Esophagus squamous epithelium (tissue), 5 donors: ENCODE measurements around the gene TNIK. TPM values are rescaled to one million over a fixed set of nuclear protein-coding genes. Genes with fewer than 3 reads are reported as not detected.
A peak's percentile ranks its signal among the peaks of the same experiment; 100 is the strongest.

Experiments
- DNase-seq: peaks from one replicate; lab custom pipeline; 2025; lab: John Stamatoyannopoulos, UW
- H3K27ac ChIP-seq, 4 donors: fragments of 200-600 bp; sonication (generic); one replicate each; pipeline ENCODE4 v1.5.1; 2016 to 2019; ENCODE audit warnings: mild to moderate bottlenecking in 1 of 4
- H3K27me3 ChIP-seq, 4 donors: fragments of 200-600 bp; sonication (generic); 1 replicate in 3 of 4; 2 replicates in 1 of 4; pipeline versions ENCODE4 v1.5.1 to v1.6.0; 2017 to 2021; ENCODE audit warnings: antibody characterized with exemption in 1 of 4
- H3K36me3 ChIP-seq, 3 donors: fragments of 200-600 bp; sonication (generic); one replicate each; pipeline ENCODE4 v1.5.1; 2016 to 2019
- H3K4me1 ChIP-seq, 3 donors: fragments of 200-600 bp; sonication (generic); one replicate each; pipeline ENCODE4 v1.5.1; 2017 to 2019
- H3K4me3 ChIP-seq, 4 donors: fragments of 200-600 bp; sonication (generic); 1 replicate in 3 of 4; 2 replicates in 1 of 4; pipeline ENCODE4 v1.5.1; 2016 to 2019; ENCODE audit warnings: mild to moderate bottlenecking in 2 of 4, moderate library complexity in 1 of 4
- H3K9me3 ChIP-seq, 3 donors: fragments of 200-600 bp; sonication (generic); one replicate each; pipeline ENCODE4 v1.5.1; 2016 to 2019
- POLR2A ChIP-seq, 4 donors: fragments of 450-650 bp; IDR thresholded peaks; one replicate each; pipeline ENCODE4 v1.6.1; 2017; ENCODE audit warnings: antibody characterized with exemption in 4 of 4, mild to moderate bottlenecking in 4 of 4, moderate library complexity in 3 of 4
- WGBS, 2 donors: methylation state at CpG; one replicate each; pipeline ENCODE4 v1.1.5; 2018; 5-methylcytosine and 5-hydroxymethylcytosine counted together
- intact Hi-C: fragments of 100-400 bp; cut with DNase I; formaldehyde crosslinking; loops from one replicate; pipeline ENCODE4 v1.15.0; 2022
- total RNA-seq, 4 donors: library from RNA; depleted of rRNA; stranded (reverse); fragments of >200 nt; gene quantifications; one replicate each; pipeline ENCODE4 v1.1.0, GENCODE V29; 2016
- TF ChIP-seq, protein P1 (sequence below), 6 experiments: fragments of 450-650 bp in 4 of 6; fragments of 200-600 bp in 2 of 6; sonication (generic) in 2 of 6; IDR thresholded peaks; one replicate each; pipeline ENCODE4 v1.5.1; 2016 to 2019; ENCODE audit warnings: antibody characterized with exemption in 6 of 6, mild to moderate bottlenecking in 4 of 6, moderate library complexity in 4 of 6
- donor health status: DM: yes; HTN: yes; CAD: no.

Gene TNIK
- total RNA-seq, 4 donors from 2014 or later: 2.2 to 11.6 (median 4.7) TPM

DNA sequence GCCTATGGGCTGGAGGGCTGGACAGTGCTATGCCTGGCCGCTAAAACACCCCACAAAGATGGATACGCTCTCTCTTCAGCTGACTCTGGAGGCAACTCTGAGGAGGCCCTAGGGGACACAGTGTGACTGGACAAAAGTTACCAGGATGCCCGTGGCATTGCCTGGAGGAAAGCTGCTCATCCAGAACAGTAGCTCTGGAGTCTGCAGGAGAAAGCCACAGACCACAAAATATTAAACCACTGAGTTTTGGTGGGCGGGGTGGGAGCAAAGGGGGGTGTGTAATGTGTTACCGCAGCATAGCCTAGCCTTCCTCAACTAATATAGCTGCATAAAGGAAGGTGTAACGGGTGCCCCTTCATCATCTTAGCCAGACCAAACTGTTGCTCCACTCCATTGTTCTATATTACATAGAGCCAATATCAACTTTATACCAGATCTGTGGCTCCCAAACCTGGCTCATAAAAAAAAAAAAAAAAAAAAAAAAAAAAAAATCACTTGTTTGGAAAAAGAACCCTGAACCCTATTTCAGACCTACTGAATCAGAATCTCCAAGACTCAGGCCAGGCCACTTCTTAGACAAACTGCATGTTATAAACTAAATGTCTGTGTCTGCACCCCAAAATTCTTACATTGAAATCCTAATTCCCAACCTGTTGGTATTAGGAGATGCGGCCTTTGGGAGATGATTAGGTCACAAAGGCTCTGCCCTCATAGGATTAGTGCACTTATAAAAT, 132.6 kb downstream of the TNIK start:
- Histone ChIP-seq H3K27ac (peak overlapping the region in 1 of 4 donors; percentile 33), H3K9me3 (no peaks in the 10 kb centered on the region), H3K4me3 (no peak overlapping the region), H3K36me3 (no peaks in the 10 kb centered on the region), H3K4me1 (peaks cover 0 to 17% (median 3%) of the 10 kb centered on the region in 3 donors), H3K27me3 (no peaks in the 10 kb centered on the region)
- no peak for DNase-seq
- intact Hi-C loops: no loop called here
- TF ChIP-seq POLR2A (IDR thresholded peaks at IDR 0.05): no peak
- TF ChIP-seq, protein P1, sequence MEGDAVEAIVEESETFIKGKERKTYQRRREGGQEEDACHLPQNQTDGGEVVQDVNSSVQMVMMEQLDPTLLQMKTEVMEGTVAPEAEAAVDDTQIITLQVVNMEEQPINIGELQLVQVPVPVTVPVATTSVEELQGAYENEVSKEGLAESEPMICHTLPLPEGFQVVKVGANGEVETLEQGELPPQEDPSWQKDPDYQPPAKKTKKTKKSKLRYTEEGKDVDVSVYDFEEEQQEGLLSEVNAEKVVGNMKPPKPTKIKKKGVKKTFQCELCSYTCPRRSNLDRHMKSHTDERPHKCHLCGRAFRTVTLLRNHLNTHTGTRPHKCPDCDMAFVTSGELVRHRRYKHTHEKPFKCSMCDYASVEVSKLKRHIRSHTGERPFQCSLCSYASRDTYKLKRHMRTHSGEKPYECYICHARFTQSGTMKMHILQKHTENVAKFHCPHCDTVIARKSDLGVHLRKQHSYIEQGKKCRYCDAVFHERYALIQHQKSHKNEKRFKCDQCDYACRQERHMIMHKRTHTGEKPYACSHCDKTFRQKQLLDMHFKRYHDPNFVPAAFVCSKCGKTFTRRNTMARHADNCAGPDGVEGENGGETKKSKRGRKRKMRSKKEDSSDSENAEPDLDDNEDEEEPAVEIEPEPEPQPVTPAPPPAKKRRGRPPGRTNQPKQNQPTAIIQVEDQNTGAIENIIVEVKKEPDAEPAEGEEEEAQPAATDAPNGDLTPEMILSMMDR (IDR thresholded peaks at IDR 0.05): no peak
- WGBS, 2 donors: 84 to 85% methylated on average over 4 of the region's 7 CpGs

DNA sequence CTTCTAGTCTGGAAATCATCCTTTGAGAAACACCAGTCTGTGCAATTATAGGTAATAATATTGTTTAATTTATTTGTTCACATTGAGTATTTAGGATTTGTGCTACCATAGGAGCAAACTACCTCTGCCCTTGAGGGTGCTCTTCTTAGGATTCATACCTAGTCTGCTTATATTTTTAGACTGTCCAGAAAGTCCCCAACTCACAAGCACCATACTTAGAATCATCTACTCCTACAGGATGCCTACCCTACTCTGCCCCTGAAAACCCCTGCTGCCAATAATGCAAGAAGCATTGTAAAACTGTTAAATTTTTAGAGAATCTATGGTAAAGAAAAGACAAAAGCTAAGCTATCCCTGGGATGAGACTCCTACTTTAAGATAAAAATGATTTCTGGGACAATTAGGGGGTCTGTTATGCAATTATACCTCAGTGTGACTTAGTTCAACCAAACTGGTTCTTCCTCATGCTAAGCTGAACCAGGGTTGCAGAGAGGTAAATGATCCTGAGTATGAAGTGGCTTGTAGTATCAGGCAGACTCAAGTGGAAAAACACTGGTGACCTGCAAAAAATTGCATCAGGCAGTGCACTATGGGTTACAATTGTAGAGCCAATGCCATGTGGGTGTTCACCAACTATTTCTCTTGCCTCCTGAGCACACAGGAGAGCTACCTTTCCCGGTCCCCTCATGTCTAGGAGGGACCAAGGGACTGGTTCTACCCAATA, 133.3 kb downstream of the TNIK start:
- Histone ChIP-seq H3K4me1 (peaks cover 0 to 17% (median 3%) of the 10 kb centered on the region in 3 donors), H3K9me3 (no peaks in the 10 kb centered on the region), H3K4me3 (no peak overlapping the region), H3K27me3 (no peaks in the 10 kb centered on the region), H3K27ac (no peak overlapping the region), H3K36me3 (no peaks in the 10 kb centered on the region)
- DNase-seq: no peak
- WGBS, 2 donors: 67% methylated on average over 1 of the region's 1 CpG; no CpG with 5 or more reads in 1 of the 2 donors
- TF ChIP-seq, protein P1 (IDR thresholded peaks at IDR 0.05): no peak
- no peak for TF ChIP-seq POLR2A (IDR thresholded peaks at IDR 0.05)
- intact Hi-C loops: no loop called here

DNA sequence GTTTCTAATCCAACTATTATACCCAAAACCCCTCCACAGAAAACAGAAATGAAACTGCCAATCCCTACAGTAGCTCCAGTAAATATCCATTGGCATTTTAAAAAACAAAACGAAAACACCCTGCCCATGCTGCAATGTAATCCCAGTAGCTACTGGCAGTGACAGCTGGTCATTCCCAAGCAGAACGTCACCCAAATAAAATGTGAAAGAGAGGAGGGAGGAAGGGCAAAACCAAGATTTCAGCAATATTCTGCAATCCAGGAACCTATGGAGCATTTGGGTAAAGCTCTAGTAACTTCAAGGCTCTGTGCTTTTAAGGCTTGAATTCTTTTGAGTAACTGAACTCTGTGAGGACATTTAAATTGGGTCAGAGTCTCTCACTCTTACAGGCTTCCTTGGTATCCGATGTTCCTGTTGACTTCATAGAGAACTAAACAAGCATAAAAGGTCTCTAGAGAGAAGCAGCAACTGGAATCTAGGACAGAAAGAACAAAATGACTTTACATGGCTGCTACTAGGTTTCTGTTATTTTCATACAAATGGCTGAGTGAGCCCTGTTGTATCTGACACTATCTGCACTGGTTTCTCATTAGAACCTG, 136.2 kb downstream of the TNIK start:
- Histone ChIP-seq H3K4me1 (peaks cover 0 to 12% (median 3%) of the 10 kb centered on the region in 3 donors), H3K9me3 (no peaks in the 10 kb centered on the region), H3K36me3 (no peaks in the 10 kb centered on the region), H3K4me3 (no peak overlapping the region), H3K27ac (peak overlapping the region in 1 of 4 donors; percentile 27), H3K27me3 (no peaks in the 10 kb centered on the region)
- TF ChIP-seq, protein P1 (IDR thresholded peaks at IDR 0.05): no peak
- no peak for TF ChIP-seq POLR2A (IDR thresholded peaks at IDR 0.05)
- intact Hi-C loops: no loop called here
- DNase-seq: no peak
- WGBS, 2 donors: 78% methylated on average over 3 of the region's 3 CpGs

- H3K4me3 ChIP-seq: no peak overlapping the region
- H3K4me1 ChIP-seq: peaks cover 0 to 5% (median 0%) of the 10 kb centered on the region in 3 donors
- WGBS, 2 donors: 30 to 69% methylated on average over 3 of the region's 3 CpGs
- intact Hi-C loops: no loop called here
- no peaks in the 10 kb centered on the region for H3K36me3 ChIP-seq
- TF ChIP-seq POLR2A (IDR thresholded peaks at IDR 0.05): no peak
- TF ChIP-seq, protein P1 (IDR thresholded peaks at IDR 0.05): no peak
- DNase-seq: no peak
- no peaks in the 10 kb centered on the region for H3K9me3 ChIP-seq
- H3K27me3 ChIP-seq: no peaks in the 10 kb centered on the region
- peak overlapping the region in 1 of 4 donors; percentile 52 for H3K27ac ChIP-seq
Measured at GRCh38 chr3:171321559-171322360, 138.4 kb downstream of the TNIK start.
